ENCODE data around the gene UPF2.

UPF2 gene

DNA sequence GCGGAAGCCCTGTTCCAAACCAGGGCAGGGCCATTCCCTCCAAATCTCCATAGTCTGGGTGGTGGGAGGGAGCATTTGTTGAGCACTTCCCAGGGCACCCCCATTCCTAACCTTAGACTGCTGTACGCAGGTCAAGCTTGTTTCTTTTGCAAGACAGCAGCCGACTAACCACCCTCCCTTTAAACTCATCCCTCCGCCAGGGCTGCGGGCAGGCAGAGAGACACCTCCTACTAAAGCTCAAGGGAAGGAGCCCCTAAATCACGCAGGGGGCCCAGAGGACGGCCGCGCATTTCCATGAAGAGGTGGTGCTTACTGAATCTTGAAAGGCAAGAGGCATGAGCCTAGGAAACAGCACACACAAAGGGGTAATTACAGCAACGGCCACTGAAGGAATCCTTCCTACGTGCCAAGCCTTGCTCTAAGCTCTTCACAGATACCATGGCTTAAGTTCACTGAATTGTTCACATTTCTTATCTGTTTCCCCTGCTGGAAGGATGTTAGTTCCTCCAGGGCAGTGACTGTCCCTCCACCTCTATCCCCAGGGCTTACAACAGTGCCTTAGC is 129.4 kb downstream of the UPF2 start:
- no peak overlapping the region for H3K4me3 ChIP-seq (ENCODE audit: low read length)
- TF ChIP-seq, protein P1, sequence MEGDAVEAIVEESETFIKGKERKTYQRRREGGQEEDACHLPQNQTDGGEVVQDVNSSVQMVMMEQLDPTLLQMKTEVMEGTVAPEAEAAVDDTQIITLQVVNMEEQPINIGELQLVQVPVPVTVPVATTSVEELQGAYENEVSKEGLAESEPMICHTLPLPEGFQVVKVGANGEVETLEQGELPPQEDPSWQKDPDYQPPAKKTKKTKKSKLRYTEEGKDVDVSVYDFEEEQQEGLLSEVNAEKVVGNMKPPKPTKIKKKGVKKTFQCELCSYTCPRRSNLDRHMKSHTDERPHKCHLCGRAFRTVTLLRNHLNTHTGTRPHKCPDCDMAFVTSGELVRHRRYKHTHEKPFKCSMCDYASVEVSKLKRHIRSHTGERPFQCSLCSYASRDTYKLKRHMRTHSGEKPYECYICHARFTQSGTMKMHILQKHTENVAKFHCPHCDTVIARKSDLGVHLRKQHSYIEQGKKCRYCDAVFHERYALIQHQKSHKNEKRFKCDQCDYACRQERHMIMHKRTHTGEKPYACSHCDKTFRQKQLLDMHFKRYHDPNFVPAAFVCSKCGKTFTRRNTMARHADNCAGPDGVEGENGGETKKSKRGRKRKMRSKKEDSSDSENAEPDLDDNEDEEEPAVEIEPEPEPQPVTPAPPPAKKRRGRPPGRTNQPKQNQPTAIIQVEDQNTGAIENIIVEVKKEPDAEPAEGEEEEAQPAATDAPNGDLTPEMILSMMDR (conservative IDR thresholded peaks at IDR 0.05; ENCODE audit: low read length), result no peak
- DNase-seq (ENCODE audit: low read depth), result peak; percentile 11

DNA sequence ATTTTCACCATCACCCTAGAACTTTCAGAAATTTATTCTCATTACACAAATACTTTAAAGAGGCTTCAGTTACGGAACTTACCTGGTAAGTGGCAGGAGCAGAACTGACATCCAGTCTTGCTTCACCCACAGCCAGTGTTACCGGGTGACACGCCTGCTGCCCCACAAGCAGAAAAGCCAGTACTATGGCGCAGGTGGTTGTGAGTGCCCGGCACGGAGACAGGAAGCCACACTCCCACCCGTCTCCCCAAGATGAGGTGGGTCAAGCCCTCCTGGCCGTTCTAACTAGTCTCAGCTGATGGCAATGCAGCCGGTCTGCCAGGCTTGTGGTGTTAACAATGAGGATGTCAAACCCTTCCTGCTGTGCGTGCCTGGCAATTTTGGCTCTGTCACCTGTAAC is 132.5 kb downstream of the UPF2 start:
- DNase-seq (ENCODE audit: low read depth), result no peak
- TF ChIP-seq, protein P1 (conservative IDR thresholded peaks at IDR 0.05; ENCODE audit: low read length), result no peak
- H3K4me3 ChIP-seq (ENCODE audit: low read length), result no peak overlapping the region

DNA sequence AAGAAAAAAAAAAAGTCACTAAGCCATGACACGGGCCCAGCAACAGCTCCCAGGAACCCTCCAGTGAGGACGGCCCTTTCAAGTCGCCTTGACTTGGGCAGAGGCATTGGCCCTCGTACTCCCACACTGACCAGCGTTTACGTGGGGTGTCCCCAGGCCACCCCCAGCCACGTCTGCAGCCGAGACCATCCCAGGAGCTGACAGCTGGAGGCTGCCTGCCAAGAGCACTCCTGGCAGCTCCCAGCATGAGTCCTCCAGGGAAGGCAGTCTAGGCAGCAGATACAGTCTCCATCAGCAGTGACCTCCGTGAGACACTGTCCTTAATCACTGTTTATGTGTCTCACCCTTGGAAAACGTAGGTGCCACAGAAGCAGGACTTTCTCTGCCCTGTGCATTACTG is 133.0 kb downstream of the UPF2 start:
- no peak for DNase-seq (ENCODE audit: low read depth)
- TF ChIP-seq, protein P1 (conservative IDR thresholded peaks at IDR 0.05; ENCODE audit: low read length), result no peak
- no peak overlapping the region for H3K4me3 ChIP-seq (ENCODE audit: low read length)

DNA sequence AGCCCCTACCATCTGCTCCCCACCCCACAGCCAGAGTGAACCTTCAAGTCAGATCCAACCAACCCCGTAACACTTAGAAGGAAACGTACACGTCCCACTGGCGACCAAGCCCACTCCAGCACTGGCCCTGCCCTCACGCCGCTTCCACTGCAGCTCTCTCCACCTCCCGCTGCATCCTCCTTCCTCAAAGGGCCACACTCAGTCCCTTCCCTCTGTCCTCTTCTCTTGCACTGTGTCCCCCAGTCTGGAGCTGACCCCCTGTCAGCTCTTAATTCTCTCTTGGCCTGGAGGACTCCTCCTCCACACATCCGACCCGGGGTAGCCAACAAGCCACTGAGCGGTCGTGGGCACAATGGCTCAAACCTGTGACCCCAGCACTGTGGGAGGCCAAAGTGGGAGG is 133.6 kb downstream of the UPF2 start:
- TF ChIP-seq, protein P1 (conservative IDR thresholded peaks at IDR 0.05; ENCODE audit: low read length), result no peak

DNA sequence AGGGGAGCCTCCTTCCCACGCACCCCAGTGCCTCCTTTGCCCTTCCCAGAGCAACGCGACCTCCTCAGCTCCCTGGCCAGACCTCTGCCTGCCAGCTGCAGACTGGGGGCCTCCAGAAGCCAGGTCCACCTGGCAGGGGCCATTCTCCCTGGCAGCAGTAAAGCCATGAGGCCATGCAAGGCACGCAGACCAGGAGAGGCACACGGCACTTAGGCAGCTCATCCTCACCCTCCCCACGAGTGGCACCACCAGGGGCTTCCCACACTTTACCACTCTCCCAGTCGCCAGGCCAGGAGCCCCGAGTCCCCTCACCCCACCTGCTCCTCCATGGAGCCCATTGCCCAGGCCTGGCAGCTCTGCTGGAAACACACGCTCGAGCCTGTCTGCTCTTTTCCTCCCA is 134.1 kb downstream of the UPF2 start:
- TF ChIP-seq, protein P1 (conservative IDR thresholded peaks at IDR 0.05; ENCODE audit: low read length), result no peak
- H3K4me3 ChIP-seq (ENCODE audit: low read length), result no peak overlapping the region
- DNase-seq (ENCODE audit: low read depth), result no peak

More for the DNA sequence above, 133.6 kb downstream of the UPF2 start:
- DNase-seq (ENCODE audit: low read depth), result no peak
- H3K4me3 ChIP-seq (ENCODE audit: low read length), result no peak overlapping the region

DNA sequence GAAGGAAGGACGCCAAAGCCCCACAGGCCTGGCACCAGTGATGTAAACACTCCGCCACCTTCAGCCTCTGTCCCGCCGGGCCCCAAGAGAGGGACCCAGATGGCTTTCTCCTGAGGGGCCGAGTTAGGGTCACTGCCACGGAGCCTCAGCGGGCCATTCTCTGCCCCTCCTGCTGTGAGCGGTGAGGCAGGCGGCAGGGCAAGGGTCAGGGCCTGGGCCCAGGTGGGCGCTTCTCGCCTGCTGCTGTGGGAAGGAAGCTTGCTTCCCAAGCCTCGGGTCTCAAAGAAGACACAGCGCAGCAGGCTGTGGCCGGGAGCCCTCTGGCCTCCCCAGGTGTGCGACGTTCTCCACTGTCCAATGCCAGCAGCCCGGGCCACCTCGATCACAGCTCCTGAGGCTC is 134.7 kb downstream of the UPF2 start:
- no peak for DNase-seq (ENCODE audit: low read depth)
- TF ChIP-seq, protein P1 (conservative IDR thresholded peaks at IDR 0.05; ENCODE audit: low read length), result no peak
- no peak overlapping the region for H3K4me3 ChIP-seq (ENCODE audit: low read length)

DNA sequence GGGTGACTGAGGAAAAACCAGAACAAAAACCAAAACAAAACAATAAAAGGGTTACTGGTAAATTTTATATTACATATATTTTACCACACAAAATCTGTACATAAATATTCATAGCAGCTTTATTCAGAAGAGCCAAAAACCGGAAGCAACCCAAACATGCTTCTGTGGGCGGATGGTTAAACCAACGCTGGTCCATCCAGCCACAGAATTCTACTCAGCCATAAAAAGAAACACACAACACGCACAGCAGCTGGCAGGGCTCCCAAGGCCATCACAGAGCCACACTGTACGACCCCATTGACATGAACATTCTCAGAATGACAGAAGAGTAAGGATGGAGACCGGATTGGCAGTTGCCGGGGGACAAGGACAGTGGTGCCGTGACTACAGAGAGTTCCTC is 135.9 kb downstream of the UPF2 start:
- H3K4me3 ChIP-seq (ENCODE audit: low read length), result no peak overlapping the region
- no peak for DNase-seq (ENCODE audit: low read depth)
- TF ChIP-seq, protein P1 (conservative IDR thresholded peaks at IDR 0.05; ENCODE audit: low read length), result no peak
